COLO668 (cell line): ENCODE data around the gene SOX5.
"Not testable (repeated sequence)": the region's sequence is repeated elsewhere in the genome, so short reads cannot be mapped to it uniquely, and the experiment has no call there.

Source experiments
- DNase-seq: peaks from one replicate; lab custom pipeline; 2025; ENCODE audit not compliant: unreplicated experiment; lab: John Stamatoyannopoulos, UW

SOX5 gene

GRCh38 chr12:23555180-23555824, 394.2 kb downstream of the SOX5 start:
- no peak for DNase-seq

- no peak for DNase-seq
Measured at GRCh38 chr12:23552417-23552816, 397.1 kb downstream of the SOX5 start.

- DNase-seq = peak; percentile 4
Measured at GRCh38 chr12:23550753-23551152, 398.7 kb downstream of the SOX5 start.

GRCh38 chr12:23548742-23549141, 400.7 kb downstream of the SOX5 start:
- DNase-seq = no peak

- DNase-seq = no peak
Measured at GRCh38 chr12:23546756-23547155, 402.7 kb downstream of the SOX5 start.

- DNase-seq = no peak
Measured at GRCh38 chr12:23543767-23544166, 405.7 kb downstream of the SOX5 start.

- DNase-seq = no peak
Measured at GRCh38 chr12:23542187-23542586, 407.3 kb downstream of the SOX5 start.

- DNase-seq = no peak
Measured at GRCh38 chr12:23540572-23540971, 408.9 kb downstream of the SOX5 start.

- DNase-seq = peak; percentile 79
Measured at GRCh38 chr12:23536293-23536692, 413.2 kb downstream of the SOX5 start.

- no peak for DNase-seq
Measured at GRCh38 chr12:23535441-23535840, 414.0 kb downstream of the SOX5 start.

- peak; percentile 39 for DNase-seq
Measured at GRCh38 chr12:23534196-23534595, 415.3 kb downstream of the SOX5 start.

- no peak for DNase-seq
Measured at GRCh38 chr12:23533699-23534098, 415.8 kb downstream of the SOX5 start.

- no peak for DNase-seq
Measured at GRCh38 chr12:23533265-23533664, 416.2 kb downstream of the SOX5 start.

- DNase-seq = no peak
Measured at GRCh38 chr12:23528316-23528715, 421.2 kb downstream of the SOX5 start.

- no peak for DNase-seq
Measured at GRCh38 chr12:23525450-23526072, 423.9 kb downstream of the SOX5 start.

- no peak for DNase-seq
Measured at GRCh38 chr12:23523339-23523738, 426.1 kb downstream of the SOX5 start.

- not testable (repeated sequence) for DNase-seq
Measured at GRCh38 chr12:23519444-23519843, 430.0 kb downstream of the SOX5 start.

- not testable (repeated sequence) for DNase-seq
Measured at GRCh38 chr12:23515785-23516184, 433.7 kb downstream of the SOX5 start.

- DNase-seq = no peak
Measured at GRCh38 chr12:23510484-23510883, 439.0 kb downstream of the SOX5 start.

GRCh38 chr12:23509832-23510231, 439.6 kb downstream of the SOX5 start:
- not testable (repeated sequence) for DNase-seq

- DNase-seq = not testable (repeated sequence)
Measured at GRCh38 chr12:23507785-23508184, 441.7 kb downstream of the SOX5 start.

- not testable (repeated sequence) for DNase-seq
Measured at GRCh38 chr12:23505736-23506135, 443.7 kb downstream of the SOX5 start.
